Loucy (cell line): Measurements from ENCODE around the gene SORCS1.

Experiments
- CTCF ChIP-seq: fragments of 200-600 bp; sonication (generic); conservative IDR thresholded peaks from 2 replicates; pipeline ENCODE4 v1.5.1; 2014; ENCODE audit warnings: mild to moderate bottlenecking, antibody characterized with exemption, low read length
- EZH2phosphoT487 ChIP-seq: fragments of 200-600 bp; IDR thresholded peaks from 2 replicates; pipeline ENCODE4 v1.6.1; 2018; ENCODE audit warnings: antibody characterized with exemption, mild to moderate bottlenecking, moderate library complexity, borderline replicate concordance

- TF ChIP-seq CTCF (no peak), EZH2phosphoT487 (no peak)
Observed at GRCh38 chr10:106625751-106626150, 538.8 kb downstream of the SORCS1 start.
